GM12864 (cell line): ENCODE results near the gene POLR1A.

Experiments used
- DNase-seq: peaks from one replicate; pipeline ENCODE4 v3.0.0-alpha.2; 2011; ENCODE audit warnings: low read depth
- H3K4me3 ChIP-seq: 2 replicates; pipeline ENCODE4 v1.5.1; 2011; ENCODE audit warnings: mild to moderate bottlenecking, low read depth, low read length, control low read depth
- CTCF ChIP-seq: IDR thresholded peaks from 2 replicates; pipeline ENCODE4 v1.5.1; 2011; ENCODE audit warnings: low read depth, mild to moderate bottlenecking, moderate library complexity, low read length, control low read depth, inconsistent platforms; ENCODE audit errors: missing control alignments

The POLR1A gene

GRCh38 chr2:86078774-86079545, 26.7 kb downstream of the POLR1A start:
- TF ChIP-seq CTCF = peak; percentile 52
- DNase-seq = no peak

GRCh38 chr2:86075886-86076285, 29.8 kb downstream of the POLR1A start:
- no peak for TF ChIP-seq CTCF
- DNase-seq = no peak
- H3K4me3 ChIP-seq = no peak overlapping the region

More at GRCh38 chr2:86078774-86079545, 26.7 kb downstream of the POLR1A start:
- H3K4me3 ChIP-seq = no peak overlapping the region

- TF ChIP-seq CTCF = no peak
- DNase-seq = no peak
- H3K4me3 ChIP-seq = no peak overlapping the region
Observed at GRCh38 chr2:86074811-86075210, 30.9 kb downstream of the POLR1A start.

- TF ChIP-seq CTCF = no peak
- no peak for DNase-seq
- H3K4me3 ChIP-seq = no peak overlapping the region
Observed at GRCh38 chr2:86074256-86074655, 31.4 kb downstream of the POLR1A start.

GRCh38 chr2:86073225-86073624, 32.5 kb downstream of the POLR1A start:
- no peak for TF ChIP-seq CTCF
- DNase-seq = no peak
- H3K4me3 ChIP-seq = no peak overlapping the region

GRCh38 chr2:86072271-86072858, 33.3 kb downstream of the POLR1A start:
- no peak for DNase-seq
- H3K4me3 ChIP-seq = no peak overlapping the region
- no peak for TF ChIP-seq CTCF

- no peak overlapping the region for H3K4me3 ChIP-seq
- no peak for TF ChIP-seq CTCF
- no peak for DNase-seq
Observed at GRCh38 chr2:86070868-86071267, 34.8 kb downstream of the POLR1A start.
